CD4-positive, alpha-beta T cell treated with Interleukin-10 for 1 hour (primary cell): ENCODE results near the gene ARHGEF16.

Experiments
- DNase-seq: peaks from one replicate; pipeline ENCODE4 v3.0.0-alpha.2; 2020

Gene ARHGEF16

DNA sequence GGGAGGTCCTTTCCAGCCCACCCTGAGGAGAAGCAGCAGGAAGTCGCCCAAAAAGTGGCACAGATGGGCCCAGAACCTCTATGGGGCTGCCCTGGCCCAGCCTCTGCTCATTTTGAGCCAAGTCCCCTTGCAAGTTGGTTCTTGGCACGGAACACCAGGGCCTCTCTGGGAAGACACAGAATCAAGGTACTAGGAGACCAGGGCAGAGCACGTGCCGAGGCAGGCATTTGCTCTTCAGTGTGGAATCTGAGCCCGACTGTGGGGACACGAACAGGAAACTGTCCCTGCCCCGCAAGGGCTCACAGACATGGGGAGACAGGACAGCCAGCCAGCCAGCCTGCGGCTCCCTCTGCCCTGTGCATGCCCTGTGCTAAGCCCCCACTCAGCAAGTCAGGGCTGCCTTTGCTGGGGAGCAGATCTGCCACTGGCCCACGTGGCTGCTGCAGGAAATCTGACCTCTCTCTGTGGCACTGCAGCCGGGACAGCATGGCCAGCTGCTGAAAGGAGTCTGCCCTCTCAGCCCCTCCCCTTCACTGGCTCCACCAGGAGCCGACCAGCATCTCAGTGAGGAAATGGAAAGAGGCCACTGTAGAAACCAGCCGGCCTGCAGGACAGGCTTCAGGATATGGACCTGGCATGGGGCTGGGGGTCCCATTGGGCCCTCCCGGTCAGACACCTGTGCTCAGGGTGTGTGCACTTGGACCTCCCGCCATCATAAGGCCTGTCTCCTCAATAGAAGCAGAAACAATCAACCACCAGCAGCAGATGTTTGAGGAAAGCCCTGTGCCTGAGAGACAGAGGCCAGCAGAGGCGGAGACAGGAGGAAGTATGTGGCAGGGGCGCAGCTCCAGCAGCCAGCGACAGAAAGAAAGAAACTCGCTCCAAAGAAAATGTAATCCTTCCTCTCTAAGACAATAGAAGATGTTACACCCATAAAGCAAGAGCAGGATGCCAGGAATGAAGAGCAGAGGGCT is 3.7 kb downstream of the ARHGEF16 start:
- DNase-seq: no peak

DNA sequence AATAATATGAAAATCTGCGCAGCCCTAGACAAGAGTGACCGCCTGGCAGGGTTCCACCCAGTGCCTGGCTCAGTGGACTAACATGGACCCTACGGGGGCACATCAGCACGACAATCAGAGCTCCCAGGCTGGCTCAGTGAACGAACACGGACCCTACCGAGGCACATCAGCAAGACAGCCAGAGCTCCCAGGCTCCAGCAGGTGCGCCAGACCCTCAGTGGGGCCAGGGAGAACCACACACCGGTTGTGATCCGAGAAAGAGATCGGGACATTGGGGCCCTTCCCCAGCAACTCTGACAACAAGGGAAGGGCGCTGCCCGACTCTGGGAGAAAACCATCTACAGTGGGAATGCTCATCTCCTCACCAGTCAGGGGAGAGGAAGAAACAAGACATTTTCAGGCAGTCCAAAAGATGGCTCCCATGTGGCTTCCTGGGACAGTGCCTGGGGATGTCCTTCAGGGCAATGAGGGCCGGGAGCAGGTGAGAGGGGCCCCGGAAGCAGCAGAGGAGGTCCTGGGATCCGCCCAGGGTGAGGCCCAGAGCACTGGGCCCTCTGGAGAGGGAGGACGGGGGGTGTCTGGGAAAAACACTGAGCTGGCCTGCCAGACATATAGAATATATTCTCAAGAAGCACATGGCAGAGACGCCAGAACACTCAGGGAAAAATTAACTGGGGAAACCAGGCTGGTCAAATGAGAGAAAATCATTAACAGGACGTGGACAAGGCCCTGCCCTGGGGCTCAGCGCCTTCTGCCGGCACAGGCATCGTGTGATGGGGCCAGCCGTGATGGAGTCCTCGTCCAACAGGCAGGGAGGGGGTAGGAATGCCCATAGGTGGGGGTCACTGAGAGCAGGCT is 4.8 kb downstream of the ARHGEF16 start:
- DNase-seq: no peak

- DNase-seq: no peak
These were observed 5.6 kb downstream of the ARHGEF16 start for GRCh38 chr1:3459940-3460671.

DNA sequence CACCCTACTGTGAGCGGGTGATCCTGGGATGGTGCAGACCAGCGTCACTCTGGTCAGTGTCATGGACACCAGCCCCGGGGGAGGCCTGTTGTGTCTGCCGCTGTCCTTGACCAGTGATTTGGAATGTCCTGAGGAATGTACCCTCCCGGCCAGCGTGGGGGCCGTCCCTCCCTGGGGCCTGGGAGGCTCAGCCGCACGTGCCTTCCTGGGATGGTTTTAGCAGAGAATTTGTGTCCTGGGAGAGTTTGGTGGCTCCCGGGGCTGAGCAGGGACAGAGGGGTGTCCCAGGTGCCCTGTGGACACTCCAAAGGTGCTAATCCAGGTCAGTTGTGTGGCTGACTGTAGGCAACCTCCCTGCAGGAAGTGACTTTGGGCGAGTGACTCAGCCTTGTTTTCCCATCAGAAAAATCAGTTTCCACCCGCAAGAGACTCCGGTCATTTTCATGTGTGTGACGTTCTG is 6.2 kb downstream of the ARHGEF16 start:
- no peak for DNase-seq

GRCh38 chr1:3461238-3461933 is 6.9 kb downstream of the ARHGEF16 start:
- DNase-seq: no peak

GRCh38 chr1:3461934-3462275 is 7.4 kb downstream of the ARHGEF16 start:
- no peak for DNase-seq

DNA sequence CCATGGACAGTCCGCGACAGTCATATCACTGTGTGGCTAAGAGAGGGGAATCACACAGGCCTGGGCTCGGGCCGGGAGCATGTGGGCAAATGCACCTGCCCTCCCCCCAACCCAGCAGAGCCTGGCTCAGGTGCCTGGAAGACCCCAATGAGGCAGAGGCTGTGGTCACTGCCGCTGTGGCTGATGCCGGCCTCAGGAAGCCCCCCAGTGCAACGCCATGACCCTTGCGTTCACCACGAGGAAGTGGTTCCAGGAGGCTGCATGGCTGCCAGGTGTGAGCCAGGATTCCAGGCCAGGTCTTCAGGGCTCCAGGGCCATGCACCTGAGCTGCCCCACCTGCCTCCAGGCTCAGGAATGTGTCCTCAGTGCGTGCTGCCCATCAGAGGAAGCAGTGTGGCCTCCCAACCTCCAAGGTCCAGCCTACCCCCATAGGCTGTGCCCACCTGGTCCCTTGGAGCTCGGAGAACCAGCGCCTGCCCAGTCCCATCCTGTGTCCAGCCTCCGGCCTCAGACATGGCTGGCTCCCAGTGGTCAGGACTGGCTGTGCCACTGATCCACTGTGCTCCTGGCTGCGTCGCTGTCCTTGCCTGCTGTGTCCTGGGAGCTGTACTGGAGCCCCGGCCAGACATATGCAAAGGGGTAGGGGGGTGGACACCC is 8.0 kb downstream of the ARHGEF16 start:
- DNase-seq: no peak

GRCh38 chr1:3463013-3463385 is 8.5 kb downstream of the ARHGEF16 start:
- DNase-seq: no peak

GRCh38 chr1:3463408-3463863 is 9.0 kb downstream of the ARHGEF16 start:
- no peak for DNase-seq

- no peak for DNase-seq
These were observed 9.6 kb downstream of the ARHGEF16 start for GRCh38 chr1:3463891-3464648.

DNA sequence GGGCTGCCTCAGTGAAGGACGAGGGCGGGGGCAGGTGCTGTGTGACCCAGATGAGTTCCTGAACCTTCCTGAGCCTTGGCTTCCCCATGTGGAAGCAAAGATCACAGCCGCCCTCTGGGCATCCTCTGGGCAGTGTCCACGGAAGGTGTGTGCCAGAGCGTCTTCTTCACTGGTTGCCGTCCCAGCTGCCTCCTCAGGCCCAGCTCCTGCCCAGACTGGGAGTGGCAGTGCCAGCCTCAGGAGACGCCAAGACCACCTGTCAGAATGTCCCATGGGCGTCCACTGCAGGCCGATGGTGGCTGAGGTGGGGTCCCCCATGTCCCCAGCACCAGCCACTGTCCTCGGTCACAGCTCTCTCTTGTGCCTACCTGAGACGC is 10.2 kb downstream of the ARHGEF16 start:
- DNase-seq: no peak

DNA sequence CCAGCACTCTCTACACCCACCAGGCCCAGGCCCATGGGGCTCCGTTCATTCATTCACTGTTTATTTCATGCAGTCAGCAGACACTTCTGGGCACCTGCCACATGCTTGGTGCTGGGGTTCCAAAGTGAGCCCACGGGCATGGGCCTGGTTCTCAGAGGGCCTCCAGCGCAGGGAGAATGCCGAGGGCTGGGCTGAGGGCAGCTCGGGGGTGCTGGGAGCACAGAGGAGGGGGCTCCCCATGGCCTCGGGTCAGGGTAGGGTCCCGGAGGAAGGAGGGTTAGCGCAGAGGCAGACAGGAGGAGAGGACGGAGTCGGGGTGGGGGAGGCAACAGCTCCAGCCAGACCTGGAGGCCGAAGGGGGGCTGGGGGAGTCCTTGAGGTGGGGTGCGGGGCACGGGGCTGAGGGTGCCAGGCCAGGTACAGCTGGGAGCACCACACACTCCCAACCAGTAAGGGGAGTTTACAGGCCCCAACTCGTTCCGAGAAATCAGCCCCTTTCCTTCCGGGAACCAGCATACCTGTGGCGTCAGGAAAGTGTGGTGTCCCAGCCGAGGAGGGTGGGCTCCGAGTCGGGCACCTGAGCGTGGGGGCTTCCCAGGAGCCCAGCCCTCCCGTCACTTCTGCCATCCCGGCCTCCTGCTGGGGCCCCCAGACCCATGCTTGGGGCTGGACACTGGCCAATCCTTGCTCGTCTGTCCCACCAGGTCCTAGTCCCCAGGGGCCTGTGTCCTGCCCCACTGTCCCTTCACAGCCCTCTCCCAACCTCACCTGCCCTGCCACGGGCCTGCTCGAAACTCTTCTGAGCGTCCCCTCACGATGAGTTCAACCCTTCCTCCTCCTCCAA is 10.8 kb downstream of the ARHGEF16 start:
- DNase-seq: no peak

DNA sequence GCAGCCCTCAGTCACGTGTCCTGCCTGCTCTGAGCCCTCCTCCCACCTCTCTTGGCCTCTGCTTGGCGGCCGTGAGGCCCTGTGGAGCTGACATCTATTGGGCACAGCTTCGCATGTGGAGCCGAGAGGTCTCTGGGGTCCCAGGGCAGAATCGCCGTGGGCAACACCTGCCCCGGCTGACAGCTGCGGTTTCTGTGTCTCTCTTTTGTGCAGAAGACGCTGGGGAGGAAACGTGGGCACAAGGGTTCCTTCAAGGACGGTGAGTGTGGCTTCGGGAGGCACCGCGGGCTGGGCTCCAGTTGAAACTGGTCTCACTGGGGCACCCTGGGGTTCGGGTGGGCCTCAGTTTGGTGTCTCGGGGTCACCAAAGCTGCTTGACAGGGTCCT is 11.5 kb downstream of the ARHGEF16 start:
- DNase-seq: no peak

- DNase-seq: no peak
These were observed 12.1 kb downstream of the ARHGEF16 start for GRCh38 chr1:3466366-3467075.

GRCh38 chr1:3467096-3468036 is 12.9 kb downstream of the ARHGEF16 start:
- DNase-seq: no peak

DNA sequence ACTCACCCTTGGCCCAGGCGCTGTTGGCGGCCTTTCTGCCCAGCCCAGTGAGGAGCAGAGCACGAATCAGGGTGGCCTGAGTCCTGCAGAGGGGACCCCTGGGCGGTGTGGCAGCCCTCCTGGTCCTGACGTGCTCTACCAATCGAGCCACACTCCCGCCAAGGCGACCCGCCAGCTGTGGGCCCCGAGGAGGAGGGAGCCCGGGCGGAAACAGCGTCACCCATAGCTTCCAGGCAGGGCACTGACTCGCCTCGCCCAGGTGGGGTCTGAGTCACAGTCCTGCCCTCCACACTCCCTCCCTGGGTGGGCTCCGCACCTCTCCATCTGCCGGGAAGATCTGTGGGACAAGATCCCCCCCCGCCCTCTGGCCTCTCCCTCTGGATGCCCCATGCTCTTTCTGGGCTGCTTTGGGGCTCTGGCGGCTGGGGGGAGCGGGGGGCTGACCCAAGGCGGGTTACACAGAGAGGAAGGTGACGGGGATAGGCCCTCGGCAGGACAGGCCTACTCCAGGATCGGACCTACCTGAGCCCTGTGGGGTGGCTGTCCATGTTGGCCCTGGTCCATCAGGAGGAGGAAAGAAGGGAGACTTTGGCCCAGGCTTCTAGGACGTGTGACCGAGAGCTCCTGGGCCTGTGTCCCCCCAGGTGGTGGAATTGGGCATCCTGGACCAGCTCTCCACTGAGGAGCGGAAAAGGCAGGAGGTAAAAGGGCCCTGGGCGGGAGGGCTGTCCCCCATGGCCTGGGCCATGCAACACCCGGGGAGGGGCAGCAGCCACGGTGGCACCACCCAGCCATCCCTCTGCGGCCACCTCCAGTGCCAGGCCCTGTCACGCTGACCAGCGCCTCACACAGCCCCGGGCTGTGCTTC is 14.0 kb downstream of the ARHGEF16 start:
- DNase-seq: no peak
